K562 (cell line): Measurements from ENCODE around the gene EDARADD. TPM values are rescaled to one million over a fixed set of nuclear protein-coding genes. Genes with fewer than 3 reads are reported as not detected.

Source experiments
- ADNP ChIP-seq: fragments of 200-800 bp; sonication (Bioruptor generic); IDR thresholded peaks from 2 replicates; pipeline ENCODE4 v1.6.1; 2016; ENCODE audit warnings: missing genetic modification characterization, missing compliant biosample characterization
- BCOR ChIP-seq: fragments of 450-650 bp; IDR thresholded peaks from 2 replicates; pipeline ENCODE4 v1.6.1; 2016
- CTBP1 ChIP-seq: fragments of 450-650 bp; IDR thresholded peaks from 2 replicates; pipeline ENCODE4 v1.6.1; 2016; ENCODE audit warnings: borderline replicate concordance
- KDM5B ChIP-seq: fragments of 200-600 bp; sonication (generic); IDR thresholded peaks from 2 replicates; pipeline ENCODE4 v1.6.1; 2012; ENCODE audit warnings: low read depth, mild to moderate bottlenecking, moderate library complexity, low read length, control low read depth, inconsistent platforms; ENCODE audit not compliant: insufficient replicate concordance
- MTA1 ChIP-seq: fragments of 450-650 bp; IDR thresholded peaks from 2 replicates; pipeline ENCODE4 v1.6.1; 2017; ENCODE audit warnings: borderline replicate concordance
- NCOA2 ChIP-seq, 2 experiments: fragments of 450-650 bp; IDR thresholded peaks; 2 replicates each; pipeline ENCODE4 v1.6.1; 2018; ENCODE audit warnings: mild to moderate bottlenecking in 2 of 2, moderate library complexity in 1 of 2; ENCODE audit not compliant: partially characterized antibody in 2 of 2
- NR2C1 ChIP-seq, 2 experiments: fragments of 450-650 bp; IDR thresholded peaks; 2 replicates each; pipeline ENCODE4 v1.6.1; 2017; ENCODE audit warnings: mild to moderate bottlenecking in 2 of 2, antibody characterized with exemption in 1 of 2, inconsistent platforms in 1 of 2, missing compliant biosample characterization in 1 of 2, missing genetic modification characterization in 1 of 2
- OTX1 ChIP-seq: fragments of 450-650 bp; formaldehyde crosslinking; IDR thresholded peaks from 2 replicates; pipeline ENCODE4 v1.4.0; 2022; ENCODE audit warnings: mild to moderate bottlenecking
- POU5F1 ChIP-seq: fragments of 150-350 bp; IDR thresholded peaks from 2 replicates; pipeline ENCODE4 v1.6.1; 2014; ENCODE audit warnings: borderline replicate concordance, low read length, low read depth, mild to moderate bottlenecking; ENCODE audit not compliant: partially characterized antibody
- RFX7 ChIP-seq: fragments of 250-450 bp; sonication (Bioruptor Pico); IDR thresholded peaks from 2 replicates; pipeline ENCODE4 v1.5.1; 2021; ENCODE audit warnings: mild to moderate bottlenecking
- SP2 ChIP-seq: IDR thresholded peaks from 2 replicates; pipeline ENCODE4 v1.6.1; 2011; ENCODE audit warnings: mild to moderate bottlenecking, low read depth, low read length, moderate library complexity; ENCODE audit not compliant: poor library complexity, severe bottlenecking; ENCODE audit errors: extremely low read depth
- TAF7 ChIP-seq: fragments of 450-650 bp; IDR thresholded peaks from 2 replicates; pipeline ENCODE4 v1.6.1; 2016; ENCODE audit warnings: missing genetic modification characterization, missing compliant biosample characterization
- ZC3H4 ChIP-seq: sonication (generic); formaldehyde crosslinking; IDR thresholded peaks from 2 replicates; pipeline ENCODE4 v1.9.0; 2021; ENCODE audit warnings: missing genetic modification reagents, borderline replicate concordance
- ZNF133 ChIP-seq: fragments of 250-450 bp; sonication (Bioruptor Pico); IDR thresholded peaks from 2 replicates; pipeline ENCODE4 v1.4.0; 2020; ENCODE audit warnings: mild to moderate bottlenecking
- ZNF23 ChIP-seq: fragments of 250-450 bp; sonication (Bioruptor Pico); IDR thresholded peaks from 2 replicates; pipeline ENCODE4 v1.4.0; 2020; ENCODE audit warnings: mild to moderate bottlenecking
- ZNF354B ChIP-seq: fragments of 250-450 bp; sonication (Bioruptor Pico); IDR thresholded peaks from 2 replicates; pipeline ENCODE4 v1.4.0; 2020
- polyA plus RNA-seq, 8 experiments: library from polyadenylated mRNA; depleted of rRNA in 4 of 8; stranded (reverse) in 5 of 8; unstranded in 3 of 8; fragments of >200 nt; fragmentation: Nextera tagmentation in 2 of 8; fragmentation: Illumina TruSeq in 1 of 8; extraction: Ambion mirVana in 2 of 8; extraction: Trizol in 1 of 8; gene quantifications; 2 replicates each; pipeline versions ENCODE4 v1.2.1 to v1.2.3, GENCODE V29; 2011 to 2014; ENCODE audit warnings: inconsistent platforms in 1 of 8, missing spikeins in 1 of 8
- total RNA-seq, 7 experiments: library from RNA; depleted of rRNA in 6 of 7; stranded (reverse); fragments of >200 nt in 6 of 7; fragmentation: Illumina TruSeq in 2 of 7; extraction: Trizol in 2 of 7; gene quantifications; 2 replicates each; pipeline versions ENCODE4 v1.2.1 to v1.2.3, GENCODE V29; 2011 to 2021; ENCODE audit warnings: low replicate concordance in 1 of 7
- TF ChIP-seq, protein P1 (sequence below), 2 experiments: fragments of 450-650 bp in 1 of 2; sonication (generic) in 1 of 2; formaldehyde crosslinking in 1 of 2; IDR thresholded peaks in 1 of 2; conservative IDR thresholded peaks in 1 of 2; 2 replicates each; pipeline versions ENCODE4 v1.6.1 to v1.8.1; 2016 to 2023; ENCODE audit warnings: mild to moderate bottlenecking in 2 of 2, moderate library complexity in 2 of 2, inconsistent platforms in 1 of 2, missing genetic modification reagents in 1 of 2
- TF ChIP-seq, protein P2 (sequence below), 2 experiments: fragments of 450-650 bp; formaldehyde crosslinking in 1 of 2; IDR thresholded peaks; 2 replicates each; pipeline versions ENCODE4 v1.4.0 to v1.6.1; 2014 to 2020; ENCODE audit warnings: mild to moderate bottlenecking in 2 of 2, borderline replicate concordance in 1 of 2, low read depth in 1 of 2

EDARADD gene
- total and polyA plus RNA-seq, 9 of the 15 experiments (the other 6 are each of a cell fraction or from before 2014, with no cell fraction given), result 0.46 to 32.4 (median 20.6) TPM

DNA sequence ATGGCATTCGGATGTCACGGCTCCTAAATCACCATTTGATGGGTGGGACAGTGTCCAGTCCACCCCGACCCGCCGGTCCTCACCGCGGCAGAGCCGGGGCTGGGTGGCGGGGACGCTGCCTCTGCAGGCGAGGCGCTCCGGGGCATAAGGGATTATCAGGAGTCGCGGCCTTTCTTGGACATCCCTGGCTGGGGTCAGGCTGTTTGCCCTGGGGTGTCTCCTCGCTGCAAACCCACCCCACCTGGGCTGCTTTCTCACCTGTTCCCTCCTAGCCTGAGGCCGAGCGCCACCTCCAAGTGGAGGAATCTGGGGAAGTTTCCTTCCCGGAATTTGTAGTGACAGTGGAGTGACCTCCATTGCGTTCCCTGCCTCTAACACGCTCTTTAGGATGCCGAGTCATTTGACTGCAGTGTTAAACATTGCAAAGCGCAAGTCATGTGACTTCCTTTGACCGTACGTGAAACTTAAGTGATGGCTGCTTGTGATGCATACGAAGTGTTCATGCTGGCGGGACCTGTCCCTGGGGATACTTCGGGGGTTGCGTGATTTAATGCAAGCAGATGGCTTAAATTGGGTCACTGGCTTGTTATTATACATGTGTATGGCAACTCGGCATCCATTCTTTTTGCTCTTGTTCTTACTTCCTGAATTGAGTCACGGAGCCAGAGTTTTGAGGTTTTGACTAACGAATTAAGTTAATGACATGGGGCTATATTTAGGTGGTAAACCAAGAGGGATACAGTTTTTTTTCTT lies 130.2 kb downstream of the EDARADD start (continued):
- TF ChIP-seq NR2C1 (IDR thresholded peaks at IDR 0.05) (peak; percentile 73), NR2C1 (tag; IDR thresholded peaks at IDR 0.05) (peak; percentile 13; the same call in 1 of the 2 replicates), KDM5B (peak; percentile 84), SP2 (no peak), TAF7 (tag) (peak; percentile 53), ZNF133 (CRISPR knock-in tag) (no peak), RFX7 (CRISPR knock-in tag) (no peak), MTA1 (peak; percentile 54; the same call in 1 of the 2 replicates), CTBP1 (peak; percentile 81; the same call in 1 of the 2 replicates), ZC3H4 (CRISPR knock-in tag) (peak; percentile 58; the same call in 1 of the 2 replicates), ZNF23 (peak; percentile 58; the same call in 1 of the 2 replicates), ZNF354B (CRISPR knock-in tag) (no peak), BCOR (peak; percentile 25; the same call in 1 of the 2 replicates), OTX1 (peak; percentile 84), POU5F1 (no peak), ADNP (tag) (no peak), NCOA2 (IDR thresholded peaks at IDR 0.05; ENCODE audit: partially characterized antibody in 2 of 2) (no peak)
- TF ChIP-seq, protein P1, sequence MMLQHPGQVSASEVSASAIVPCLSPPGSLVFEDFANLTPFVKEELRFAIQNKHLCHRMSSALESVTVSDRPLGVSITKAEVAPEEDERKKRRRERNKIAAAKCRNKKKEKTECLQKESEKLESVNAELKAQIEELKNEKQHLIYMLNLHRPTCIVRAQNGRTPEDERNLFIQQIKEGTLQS (IDR thresholded peaks at IDR 0.05), result peak; percentile 60; the same call in 1 of the 2 replicates
- TF ChIP-seq, protein P1 (CRISPR knock-in tag; conservative IDR thresholded peaks at IDR 0.05), result 0 out of 2 replicates have a peak, but pooled peaks have one; percentile 60
- TF ChIP-seq, protein P2, sequence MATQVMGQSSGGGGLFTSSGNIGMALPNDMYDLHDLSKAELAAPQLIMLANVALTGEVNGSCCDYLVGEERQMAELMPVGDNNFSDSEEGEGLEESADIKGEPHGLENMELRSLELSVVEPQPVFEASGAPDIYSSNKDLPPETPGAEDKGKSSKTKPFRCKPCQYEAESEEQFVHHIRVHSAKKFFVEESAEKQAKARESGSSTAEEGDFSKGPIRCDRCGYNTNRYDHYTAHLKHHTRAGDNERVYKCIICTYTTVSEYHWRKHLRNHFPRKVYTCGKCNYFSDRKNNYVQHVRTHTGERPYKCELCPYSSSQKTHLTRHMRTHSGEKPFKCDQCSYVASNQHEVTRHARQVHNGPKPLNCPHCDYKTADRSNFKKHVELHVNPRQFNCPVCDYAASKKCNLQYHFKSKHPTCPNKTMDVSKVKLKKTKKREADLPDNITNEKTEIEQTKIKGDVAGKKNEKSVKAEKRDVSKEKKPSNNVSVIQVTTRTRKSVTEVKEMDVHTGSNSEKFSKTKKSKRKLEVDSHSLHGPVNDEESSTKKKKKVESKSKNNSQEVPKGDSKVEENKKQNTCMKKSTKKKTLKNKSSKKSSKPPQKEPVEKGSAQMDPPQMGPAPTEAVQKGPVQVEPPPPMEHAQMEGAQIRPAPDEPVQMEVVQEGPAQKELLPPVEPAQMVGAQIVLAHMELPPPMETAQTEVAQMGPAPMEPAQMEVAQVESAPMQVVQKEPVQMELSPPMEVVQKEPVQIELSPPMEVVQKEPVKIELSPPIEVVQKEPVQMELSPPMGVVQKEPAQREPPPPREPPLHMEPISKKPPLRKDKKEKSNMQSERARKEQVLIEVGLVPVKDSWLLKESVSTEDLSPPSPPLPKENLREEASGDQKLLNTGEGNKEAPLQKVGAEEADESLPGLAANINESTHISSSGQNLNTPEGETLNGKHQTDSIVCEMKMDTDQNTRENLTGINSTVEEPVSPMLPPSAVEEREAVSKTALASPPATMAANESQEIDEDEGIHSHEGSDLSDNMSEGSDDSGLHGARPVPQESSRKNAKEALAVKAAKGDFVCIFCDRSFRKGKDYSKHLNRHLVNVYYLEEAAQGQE (IDR thresholded peaks at IDR 0.05; ENCODE audit: borderline replicate concordance), result peak; percentile 59
- TF ChIP-seq, protein P2 (CRISPR knock-in tag; IDR thresholded peaks at IDR 0.05; ENCODE audit: low read depth), result no peak; the same call in 1 of the 2 replicates
